Measurements from ENCODE around the gene CLEC4C. TPM values are rescaled to one million over a fixed set of nuclear protein-coding genes. Genes with fewer than 3 reads are reported as not detected.

CLEC4C gene
- total and polyA plus RNA-seq, 2 donors (not counting 3 experiments of a cell fraction or from before 2014, with no cell fraction given) = not detected

DNA sequence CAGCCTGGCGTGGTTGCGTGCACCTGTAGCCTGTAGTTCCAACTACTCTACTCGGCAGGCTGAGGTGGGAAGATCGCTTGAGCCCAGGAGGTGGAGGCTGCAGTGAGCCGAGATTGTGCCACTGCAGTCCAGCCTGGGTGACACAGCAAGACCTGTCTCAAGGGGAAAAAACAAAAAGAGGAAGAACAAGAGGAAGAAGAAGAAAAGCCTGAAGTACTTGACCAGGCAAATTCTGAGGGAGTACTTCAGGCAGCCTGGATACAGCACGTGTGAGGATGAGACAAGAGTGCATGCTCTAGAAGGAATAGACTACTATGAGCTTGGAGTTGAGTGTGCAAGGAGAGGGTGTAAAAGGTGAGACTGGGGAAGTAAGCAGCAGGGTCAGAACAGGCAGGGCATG lies 53.4 kb downstream of the CLEC4C start:
- H3K9me1 ChIP-seq (replicated peaks; ENCODE audit: control insufficient read depth, extremely low read depth, insufficient read depth, low read length) = no peaks in the 10 kb centered on the region
- BruUV-seq (replicated peaks) = no TSS peak
- intact Hi-C loops (cut with micrococcal nuclease) = no loop called here
- no peak for TF ChIP-seq GATA2 (IDR thresholded peaks at IDR 0.05; ENCODE audit: insufficient read depth, insufficient read length, low read depth, low read length)
- TF ChIP-seq POLR2AphosphoS5 (IDR thresholded peaks at IDR 0.05; ENCODE audit: insufficient read depth, low read depth, low read length) = no peak
- TF ChIP-seq MAX (IDR thresholded peaks at IDR 0.05; ENCODE audit: insufficient read depth, insufficient read length) = no peak
- TF ChIP-seq, protein P1, sequence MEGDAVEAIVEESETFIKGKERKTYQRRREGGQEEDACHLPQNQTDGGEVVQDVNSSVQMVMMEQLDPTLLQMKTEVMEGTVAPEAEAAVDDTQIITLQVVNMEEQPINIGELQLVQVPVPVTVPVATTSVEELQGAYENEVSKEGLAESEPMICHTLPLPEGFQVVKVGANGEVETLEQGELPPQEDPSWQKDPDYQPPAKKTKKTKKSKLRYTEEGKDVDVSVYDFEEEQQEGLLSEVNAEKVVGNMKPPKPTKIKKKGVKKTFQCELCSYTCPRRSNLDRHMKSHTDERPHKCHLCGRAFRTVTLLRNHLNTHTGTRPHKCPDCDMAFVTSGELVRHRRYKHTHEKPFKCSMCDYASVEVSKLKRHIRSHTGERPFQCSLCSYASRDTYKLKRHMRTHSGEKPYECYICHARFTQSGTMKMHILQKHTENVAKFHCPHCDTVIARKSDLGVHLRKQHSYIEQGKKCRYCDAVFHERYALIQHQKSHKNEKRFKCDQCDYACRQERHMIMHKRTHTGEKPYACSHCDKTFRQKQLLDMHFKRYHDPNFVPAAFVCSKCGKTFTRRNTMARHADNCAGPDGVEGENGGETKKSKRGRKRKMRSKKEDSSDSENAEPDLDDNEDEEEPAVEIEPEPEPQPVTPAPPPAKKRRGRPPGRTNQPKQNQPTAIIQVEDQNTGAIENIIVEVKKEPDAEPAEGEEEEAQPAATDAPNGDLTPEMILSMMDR (IDR thresholded peaks at IDR 0.05; ENCODE audit: extremely low read depth in 1 of 2, insufficient read depth in 1 of 2, low read depth in 1 of 2, low read length in 2 of 2) = no peak
- no peak for TF ChIP-seq JUN (IDR thresholded peaks at IDR 0.05; ENCODE audit: borderline replicate concordance, insufficient read depth, insufficient read length, low read depth)
- TF ChIP-seq EZH2 (IDR thresholded peaks at IDR 0.05; ENCODE audit: borderline replicate concordance, low read depth, low read length, severe bottlenecking) = no peak
- no peak for TF ChIP-seq MYC (IDR thresholded peaks at IDR 0.05; ENCODE audit: low read depth, low read length)
- no peak for TF ChIP-seq FOS (IDR thresholded peaks at IDR 0.05; ENCODE audit: borderline replicate concordance, insufficient read depth, low read length)
- no peak for TF ChIP-seq POLR2A (IDR thresholded peaks at IDR 0.05; ENCODE audit: low read depth, low read length)
- H3K4me2 ChIP-seq (ENCODE audit: insufficient read depth, low read length) = no peak overlapping the region
- H2AFZ ChIP-seq (ENCODE audit: low read depth, low read length) = no peak overlapping the region
- dilution Hi-C loops (cut with MboI; ENCODE audit: extremely low pct_ligation_motif_present, low sequenced_read_pairs) = no loop called here
- DNase-seq (ENCODE audit: low read depth, low spot score) = no peak
- no peak for FAIRE-seq
- H3K4me1 ChIP-seq (ENCODE audit: control insufficient read depth, extremely low read depth, insufficient read depth, low read length) = peaks cover 16% of the 10 kb centered on the region
- no peak overlapping the region for H3K9ac ChIP-seq (replicated peaks; ENCODE audit: extremely low read depth, insufficient read depth, low read length)
- H3K36me3 ChIP-seq (ENCODE audit: control insufficient read depth in 2 of 2, extremely low read depth in 1 of 2, insufficient read depth in 2 of 2, low read length in 2 of 2) = no peaks in the 10 kb centered on the region
- CTCF ChIA-PET = no interaction called here
- H3K9me3 ChIP-seq (replicated peaks; ENCODE audit: control insufficient read depth, insufficient read depth, low read length) = no peaks in the 10 kb centered on the region
- POLR2A ChIA-PET = interaction anchor here (0.7 kb wide), 1 partner anchor 151 kb away, joined by 5 read pairs; no protein-coding TSS in a partner anchor
- no peak overlapping the region for H3K4me3 ChIP-seq (replicated peaks in 1 of 3; ENCODE audit: insufficient read depth in 1 of 3, low read depth in 1 of 3, low read length in 3 of 3)
- no peaks in the 10 kb centered on the region for H3K27me3 ChIP-seq (ENCODE audit: control insufficient read depth in 2 of 2, insufficient read depth in 2 of 2, low read length in 2 of 2)
- H4K20me1 ChIP-seq (replicated peaks; ENCODE audit: control insufficient read depth, extremely low read depth, insufficient read depth, low read length) = no peaks in the 10 kb centered on the region
- no peak overlapping the region for H3K27ac ChIP-seq (ENCODE audit: insufficient read depth, low read depth, low read length)
- H3K79me2 ChIP-seq (ENCODE audit: control insufficient read depth, insufficient read depth, low read length) = no peaks in the 10 kb centered on the region
